ENCODE measurements around the gene CMSS1.

CMSS1 gene

DNA sequence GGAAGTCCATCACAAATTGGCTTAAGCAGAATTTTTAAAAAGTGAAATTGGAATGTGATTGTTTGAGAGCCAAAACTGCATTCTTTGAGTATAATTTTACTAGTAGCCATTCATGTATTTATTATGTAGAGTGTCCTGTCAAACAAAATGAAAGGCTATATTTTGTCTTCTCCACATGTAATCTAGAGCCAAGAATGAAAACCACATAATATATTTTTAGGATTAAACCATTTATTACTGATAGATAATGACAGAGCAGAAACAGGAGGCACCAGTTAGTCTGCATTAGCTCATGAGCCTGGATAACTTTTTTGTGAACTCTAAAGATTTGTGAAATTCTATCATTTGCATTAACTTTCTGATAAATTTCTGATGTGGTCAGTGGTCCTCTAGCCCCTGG is 166.5 kb downstream of the CMSS1 start:
- H3K4me3 ChIP-seq (ENCODE audit: low read depth, low read length), result no peak overlapping the region
- TF ChIP-seq, protein P1, sequence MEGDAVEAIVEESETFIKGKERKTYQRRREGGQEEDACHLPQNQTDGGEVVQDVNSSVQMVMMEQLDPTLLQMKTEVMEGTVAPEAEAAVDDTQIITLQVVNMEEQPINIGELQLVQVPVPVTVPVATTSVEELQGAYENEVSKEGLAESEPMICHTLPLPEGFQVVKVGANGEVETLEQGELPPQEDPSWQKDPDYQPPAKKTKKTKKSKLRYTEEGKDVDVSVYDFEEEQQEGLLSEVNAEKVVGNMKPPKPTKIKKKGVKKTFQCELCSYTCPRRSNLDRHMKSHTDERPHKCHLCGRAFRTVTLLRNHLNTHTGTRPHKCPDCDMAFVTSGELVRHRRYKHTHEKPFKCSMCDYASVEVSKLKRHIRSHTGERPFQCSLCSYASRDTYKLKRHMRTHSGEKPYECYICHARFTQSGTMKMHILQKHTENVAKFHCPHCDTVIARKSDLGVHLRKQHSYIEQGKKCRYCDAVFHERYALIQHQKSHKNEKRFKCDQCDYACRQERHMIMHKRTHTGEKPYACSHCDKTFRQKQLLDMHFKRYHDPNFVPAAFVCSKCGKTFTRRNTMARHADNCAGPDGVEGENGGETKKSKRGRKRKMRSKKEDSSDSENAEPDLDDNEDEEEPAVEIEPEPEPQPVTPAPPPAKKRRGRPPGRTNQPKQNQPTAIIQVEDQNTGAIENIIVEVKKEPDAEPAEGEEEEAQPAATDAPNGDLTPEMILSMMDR (IDR thresholded peaks at IDR 0.05; ENCODE audit: low read depth, low read length), result no peak

DNA sequence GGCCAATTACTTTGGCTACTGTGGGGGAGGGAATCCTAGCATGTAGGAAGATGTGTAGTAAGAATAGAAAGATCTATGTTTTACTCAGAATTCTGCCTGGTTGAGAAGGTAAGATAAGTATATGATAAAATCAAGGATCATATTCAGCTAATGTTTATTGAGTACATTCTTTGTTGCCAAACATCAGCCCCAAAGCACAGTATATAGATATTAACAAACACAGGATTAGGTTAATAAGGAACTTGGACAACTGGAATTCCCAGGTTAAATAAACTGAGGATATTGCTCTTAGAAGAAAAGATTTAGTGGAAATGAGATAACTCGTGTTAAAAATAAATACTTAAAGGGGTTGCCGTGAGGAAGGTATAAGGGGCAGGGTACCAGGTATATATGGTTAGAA is 167.0 kb downstream of the CMSS1 start:
- H3K4me3 ChIP-seq (ENCODE audit: low read depth, low read length), result no peak overlapping the region
- TF ChIP-seq, protein P1 (IDR thresholded peaks at IDR 0.05; ENCODE audit: low read depth, low read length), result no peak

DNA sequence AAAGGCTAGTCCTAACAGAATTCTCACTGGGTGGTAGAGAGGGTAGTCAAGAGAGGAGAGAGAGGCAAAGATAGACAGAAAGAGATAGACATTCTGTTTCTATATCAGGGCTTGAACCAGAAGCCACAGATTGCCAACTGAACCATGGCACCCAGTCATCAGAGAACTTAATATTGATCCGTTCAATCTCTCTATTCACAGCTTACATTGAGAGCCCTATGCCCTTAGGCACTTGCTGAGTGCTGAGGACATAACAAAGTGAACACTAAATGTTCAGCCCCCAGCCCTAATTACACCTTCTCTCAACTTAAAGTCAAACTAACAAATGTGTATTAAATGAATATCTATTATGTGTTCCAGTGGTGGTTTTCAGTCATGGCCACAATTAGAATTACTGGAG is 172.5 kb downstream of the CMSS1 start:
- TF ChIP-seq, protein P1 (IDR thresholded peaks at IDR 0.05; ENCODE audit: low read depth, low read length), result no peak
- H3K4me3 ChIP-seq (ENCODE audit: low read depth, low read length), result no peak overlapping the region

DNA sequence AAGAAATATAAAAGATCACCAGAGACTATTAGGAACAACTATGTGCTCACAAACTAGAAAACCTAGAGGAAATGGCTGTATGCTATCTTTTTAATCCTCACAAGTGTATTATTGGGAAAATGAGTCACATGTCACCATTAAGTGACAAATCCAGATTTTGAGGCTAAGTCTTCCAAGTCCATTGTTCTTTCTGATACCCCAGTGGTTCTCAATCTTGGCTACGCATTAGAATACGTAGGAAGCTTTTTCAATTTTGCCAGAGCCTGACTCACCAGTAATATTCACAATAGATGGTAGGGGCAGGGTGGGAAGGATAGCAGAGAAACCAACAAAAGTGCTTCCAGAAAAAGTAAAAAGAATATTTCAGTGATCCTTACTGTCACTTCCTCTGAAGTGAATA is 179.6 kb downstream of the CMSS1 start:
- H3K4me3 ChIP-seq (ENCODE audit: low read depth, low read length), result no peak overlapping the region
- TF ChIP-seq, protein P1 (IDR thresholded peaks at IDR 0.05; ENCODE audit: low read depth, low read length), result no peak

DNA sequence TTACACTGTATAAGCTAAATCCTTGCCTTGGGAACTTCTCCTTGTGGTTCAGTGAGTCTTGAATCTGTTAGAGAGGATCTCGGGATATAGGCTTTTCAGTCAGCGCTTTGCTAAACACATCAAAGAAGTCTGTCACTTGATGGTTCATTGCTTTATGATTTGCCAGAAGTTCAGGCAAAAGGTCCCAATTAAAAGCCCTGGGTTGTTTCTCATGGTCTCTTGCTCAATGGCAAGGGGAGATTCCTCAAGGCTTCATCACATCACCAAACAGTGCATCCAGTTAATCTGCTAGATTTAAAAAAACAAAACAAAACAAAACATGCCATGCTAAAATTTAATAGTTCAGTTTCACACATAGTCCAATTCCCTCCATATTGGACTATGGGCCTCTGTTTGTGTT is 181.9 kb downstream of the CMSS1 start:
- TF ChIP-seq, protein P1 (IDR thresholded peaks at IDR 0.05; ENCODE audit: low read depth, low read length), result no peak
- no peak overlapping the region for H3K4me3 ChIP-seq (ENCODE audit: low read depth, low read length)

DNA sequence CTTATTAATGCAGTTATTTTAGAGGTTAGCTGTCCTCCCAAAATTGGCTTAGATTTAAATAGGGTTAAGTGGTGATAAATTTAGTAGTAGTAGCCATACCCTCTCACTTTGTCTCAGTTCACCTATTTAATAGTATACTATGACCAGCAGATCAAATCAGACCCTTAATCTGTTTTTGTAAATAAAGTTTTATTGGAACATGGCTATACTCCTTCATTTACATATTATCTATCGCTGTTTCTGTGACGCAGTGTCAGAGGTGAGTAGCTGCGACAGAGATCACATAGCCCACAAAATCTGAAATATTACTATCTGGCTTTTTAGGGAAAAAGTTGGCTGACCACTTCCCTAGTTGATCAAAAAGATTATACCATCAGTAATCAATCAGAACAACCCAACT is 183.4 kb downstream of the CMSS1 start:
- H3K4me3 ChIP-seq (ENCODE audit: low read depth, low read length), result no peak overlapping the region
- TF ChIP-seq, protein P1 (IDR thresholded peaks at IDR 0.05; ENCODE audit: low read depth, low read length), result no peak

DNA sequence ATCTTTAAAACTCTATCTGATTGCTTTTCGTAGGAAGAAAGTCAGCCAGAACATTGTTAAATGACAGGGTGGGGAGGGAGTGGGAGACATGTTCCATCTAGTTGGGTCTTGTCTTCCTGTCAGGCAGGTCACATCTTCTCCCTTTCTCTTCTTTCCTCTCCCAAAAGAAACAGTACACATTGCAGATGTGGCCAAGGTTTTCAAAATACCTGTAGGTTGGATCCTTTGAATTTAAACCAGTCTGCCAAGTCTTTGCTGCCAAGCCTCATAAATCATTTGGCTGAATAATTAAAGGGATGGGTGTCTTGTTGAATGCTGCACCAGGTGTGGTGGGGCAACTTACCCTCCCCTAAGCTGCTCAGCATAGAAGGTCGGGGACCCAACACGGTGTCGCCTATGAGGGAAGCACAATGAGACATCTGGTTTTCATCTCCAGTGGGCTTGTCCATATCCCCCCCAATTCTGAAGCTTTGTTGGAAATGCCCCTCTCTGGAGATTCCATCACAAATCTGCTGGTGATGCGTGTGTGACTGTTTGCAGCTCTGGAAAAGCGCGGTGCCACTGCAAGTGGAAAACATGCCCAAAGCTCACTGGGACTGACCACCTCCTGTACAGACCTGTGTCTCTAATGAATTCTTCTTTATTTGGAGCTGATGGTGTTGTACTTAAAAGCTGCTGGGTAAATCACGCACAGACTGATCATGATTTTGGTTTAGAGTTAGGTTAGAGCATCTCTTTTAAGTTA is 184.0 kb downstream of the CMSS1 start:
- H3K4me3 ChIP-seq (ENCODE audit: low read depth, low read length), result no peak overlapping the region
- TF ChIP-seq, protein P1 (IDR thresholded peaks at IDR 0.05; ENCODE audit: low read depth, low read length), result no peak

All from WI38 (cell line).